Measurements from ENCODE around the gene PPP1R15B. TPM values are rescaled to one million over a fixed set of nuclear protein-coding genes. Genes with fewer than 3 reads are reported as not detected.

Gene PPP1R15B
- total and polyA plus RNA-seq, 4 donors = 13.0 to 54.0 (median 26.1) TPM

GRCh38 chr1:204398197-204399125 is 13.2 kb downstream of the PPP1R15B start (continued):
- TF ChIP-seq ZBTB33 (IDR thresholded peaks at IDR 0.05) (no peak), YY1 (IDR thresholded peaks at IDR 0.05) (no peak), SP1 (IDR thresholded peaks at IDR 0.05) (peak; percentile 41), GABPA (IDR thresholded peaks at IDR 0.05 in 1 of 2, conservative IDR thresholded peaks at IDR 0.05 in 1 of 2) (no peak), RXRA (IDR thresholded peaks at IDR 0.05) (peak in 1 of 2 donors; percentile 49), FOXA2 (IDR thresholded peaks at IDR 0.05) (peak; percentile 83), JUND (IDR thresholded peaks at IDR 0.05) (no peak)

- H3K4me3 ChIP-seq (ENCODE audit: low read depth in 1 of 3, low read length in 3 of 3) = no peak overlapping the region
- H3K27ac ChIP-seq (ENCODE audit: low read depth in 1 of 2, low read length in 2 of 2) = no peak overlapping the region
- H3K27me3 ChIP-seq (ENCODE audit: control insufficient read depth in 4 of 4, insufficient read depth in 4 of 4, low read length in 3 of 4) = no peaks in the 10 kb centered on the region
- TF ChIP-seq JUND (IDR thresholded peaks at IDR 0.05) (no peak), SP1 (IDR thresholded peaks at IDR 0.05) (no peak), TAF1 (conservative IDR thresholded peaks at IDR 0.05) (no peak), GABPA (IDR thresholded peaks at IDR 0.05 in 1 of 2, conservative IDR thresholded peaks at IDR 0.05 in 1 of 2) (no peak), EGR1 (IDR thresholded peaks at IDR 0.05; ENCODE audit: low read depth in 2 of 2) (no peak), HNF4A (conservative IDR thresholded peaks at IDR 0.05) (no peak), RAD21 (IDR thresholded peaks at IDR 0.05) (no peak), YY1 (IDR thresholded peaks at IDR 0.05) (no peak), FOXA2 (IDR thresholded peaks at IDR 0.05) (no peak), REST (IDR thresholded peaks at IDR 0.05) (no peak), RXRA (IDR thresholded peaks at IDR 0.05) (no peak), FOXA1 (IDR thresholded peaks at IDR 0.05) (no peak), MAX (IDR thresholded peaks at IDR 0.05) (no peak), CTCF (IDR thresholded peaks at IDR 0.05; ENCODE audit: low read depth, low read length, missing input control) (no peak)
- H3K9me3 ChIP-seq (ENCODE audit: control insufficient read depth in 4 of 4, low read length in 3 of 4) = no peaks in the 10 kb centered on the region
- DNase-seq (ENCODE audit: low spot score) = no peak
- no peak overlapping the region for H3K9ac ChIP-seq (ENCODE audit: low read depth in 1 of 2, low read length in 2 of 2)
- 89% methylated on average over 4 of the region's 4 CpGs for WGBS
- H3K36me3 ChIP-seq (ENCODE audit: control insufficient read depth in 4 of 4, insufficient read depth in 3 of 4, low read depth in 1 of 4, low read length in 3 of 4) = peaks cover 2 to 18% (median 12%) of the 10 kb centered on the region in 4 donors
- no peaks in the 10 kb centered on the region for H3K4me1 ChIP-seq (ENCODE audit: control insufficient read depth in 4 of 4, insufficient read depth in 4 of 4, low read length in 3 of 4)
Measured at GRCh38 chr1:204396015-204396583, 15.5 kb downstream of the PPP1R15B start.
